Endothelial cell of umbilical vein (primary cell): ENCODE measurements around the gene OVOL1.

Source experiments
- CTCF ChIP-seq, 2 donors: IDR thresholded peaks; 1 replicate in 1 of 2; 2 replicates in 1 of 2; pipeline ENCODE4 v1.5.1; 2011; ENCODE audit warnings: low read length in 2 of 2, mild to moderate bottlenecking in 2 of 2, moderate library complexity in 2 of 2, control low read depth in 1 of 2, inconsistent platforms in 1 of 2, low read depth in 1 of 2; ENCODE audit not compliant: insufficient read depth in 1 of 2; ENCODE audit errors: extremely low read depth in 1 of 2
- EZH2 ChIP-seq: IDR thresholded peaks from 2 replicates; pipeline ENCODE4 v1.6.1; 2012; ENCODE audit warnings: borderline replicate concordance, low read depth, mild to moderate bottlenecking, moderate library complexity, low read length, inconsistent platforms; ENCODE audit not compliant: severe bottlenecking
- POLR2AphosphoS5 ChIP-seq: IDR thresholded peaks from 2 replicates; pipeline ENCODE4 v1.6.1; 2012; ENCODE audit warnings: low read depth, mild to moderate bottlenecking, control low read depth, low read length, moderate library complexity; ENCODE audit not compliant: insufficient read depth

GRCh38 chr11:65773784-65774411 lies 13.0 kb upstream of the OVOL1 start:
- TF ChIP-seq EZH2 (no peak), CTCF (IDR thresholded peaks at IDR 0.05; ENCODE audit: extremely low read depth in 1 of 2, insufficient read depth in 1 of 2, low read depth in 1 of 2, low read length in 2 of 2) (no peak), POLR2AphosphoS5 (no peak)
